HCT116 (cell line): ENCODE results near the gene RPUSD2. TPM values are rescaled to one million over a fixed set of nuclear protein-coding genes. Genes with fewer than 3 reads are reported as not detected.

ENCODE experiments used
- ATAC-seq: fragments of 200-7000 bp; cut with Tn5 transposase; 2 replicates; pipeline ENCODE4 v1.9.1; 2020; ENCODE audit warnings: mild to moderate bottlenecking, moderate library complexity
- BruUV-seq: library from RNA; stranded (reverse); fragments of 400-500 nt; replicated peaks from 2 replicates; lab custom pipeline; 2021; lab: Mats Ljungman, UMichigan
- CTCF ChIA-PET: fragments of 300-600 bp; sonication (Branson Sonifier 250); formaldehyde crosslinking; loops from one replicate; lab custom pipeline; 2021; ENCODE audit warnings: antibody characterized with exemption; lab: Charles Lee
- POLR2A ChIA-PET: fragments of 300-600, 350-600 bp; sonication (Branson Sonifier 250); formaldehyde crosslinking; loops from one replicate; lab custom pipeline; 2021; ENCODE audit warnings: antibody characterized with exemption; lab: Charles Lee
- RAD21 ChIA-PET, 2 experiments: fragments of 300-600 bp; sonication (Branson Sonifier 250); formaldehyde crosslinking; loops; one replicate each; lab custom pipeline; 2023; ENCODE audit warnings: low total read pairs in 2 of 2; ENCODE audit not compliant: uncharacterized antibody in 2 of 2, unreplicated experiment in 2 of 2, low non-redundant PET in 1 of 2; lab: Charles Lee
- DNase-seq: peaks from one replicate; pipeline ENCODE4 v3.0.0-alpha.2; 2010; ENCODE audit warnings: low read depth, low spot score
- H2AFZ ChIP-seq: fragments of 200-600 bp; shearing (Covaris generic), sonication (generic); 2 replicates; pipeline ENCODE4 v1.6.1; 2017; ENCODE audit warnings: low read depth, mixed run types, mixed read lengths, antibody characterized with exemption, low read length; ENCODE audit not compliant: poor library complexity, severe bottlenecking
- H3K27ac ChIP-seq: 2 replicates; pipeline ENCODE4 v1.5.1; 2012; ENCODE audit warnings: low read depth, low read length
- H3K27me3 ChIP-seq: fragments of 200-600 bp; sonication (generic); 2 replicates; pipeline ENCODE4 v1.6.1; 2016; ENCODE audit warnings: mixed run types, low read length, mixed read lengths; ENCODE audit not compliant: insufficient read depth
- H3K36me3 ChIP-seq, 2 experiments: fragments of 200-500 bp in 1 of 2; fragments of 200-600 bp in 1 of 2; sonication (Bioruptor generic) in 1 of 2; sonication (generic) in 1 of 2; 2 replicates each; pipeline versions ENCODE4 v1.5.1 to v1.6.1; 2014 to 2016; ENCODE audit warnings: low read length in 2 of 2, inconsistent platforms in 1 of 2, mixed read lengths in 1 of 2, mixed run types in 1 of 2; ENCODE audit not compliant: insufficient read depth in 2 of 2, control insufficient read depth in 1 of 2
- H3K4me1 ChIP-seq, 2 experiments: fragments of 200-600 bp in 1 of 2; sonication (generic) in 1 of 2; 2 replicates each; pipeline versions ENCODE4 v1.5.1 to v1.6.1; 2012 to 2017; ENCODE audit warnings: low read length in 2 of 2, inconsistent platforms in 1 of 2, mild to moderate bottlenecking in 1 of 2, mixed read lengths in 1 of 2, mixed run types in 1 of 2, moderate library complexity in 1 of 2; ENCODE audit not compliant: insufficient read depth in 2 of 2, control insufficient read depth in 1 of 2
- H3K4me2 ChIP-seq: fragments of 200-600 bp; sonication (generic); 2 replicates; pipeline ENCODE4 v1.6.1; 2017; ENCODE audit warnings: mixed run types, low read length, mixed read lengths
- H3K4me3 ChIP-seq, 2 experiments: fragments of 200-600 bp in 1 of 2; sonication (generic) in 1 of 2; replicated peaks in 1 of 2; 2 replicates each; pipeline ENCODE4 v1.5.1; 2011 to 2016; ENCODE audit warnings: low read length in 2 of 2, control low read depth in 1 of 2, low read depth in 1 of 2, mild to moderate bottlenecking in 1 of 2, mixed read lengths in 1 of 2, mixed run types in 1 of 2
- H3K79me2 ChIP-seq: fragments of 200-600 bp; sonication (generic); 2 replicates; pipeline ENCODE4 v1.6.1; 2017; ENCODE audit warnings: mild to moderate bottlenecking, mixed run types, low read length, moderate library complexity, mixed read lengths; ENCODE audit not compliant: insufficient read depth
- H3K9ac ChIP-seq: fragments of 200-600 bp; sonication (generic); 2 replicates; pipeline ENCODE4 v1.6.1; 2016; ENCODE audit warnings: low read length, mixed read lengths
- H3K9me2 ChIP-seq: fragments of 200-600 bp; sonication (generic), shearing (Covaris generic); 2 replicates; pipeline ENCODE4 v1.6.1; 2017; ENCODE audit warnings: mixed run types, mild to moderate bottlenecking, moderate library complexity; ENCODE audit not compliant: insufficient read depth
- H3K9me3 ChIP-seq, 2 experiments: fragments of 200-500 bp in 1 of 2; fragments of 200-600 bp in 1 of 2; sonication (Bioruptor generic) in 1 of 2; sonication (generic) in 1 of 2; 2 replicates each; pipeline ENCODE4 v1.6.1; 2014 to 2017; ENCODE audit warnings: low read length in 2 of 2, mixed read lengths in 2 of 2, inconsistent platforms in 1 of 2, low read depth in 1 of 2, mild to moderate bottlenecking in 1 of 2, mixed run types in 1 of 2, moderate library complexity in 1 of 2; ENCODE audit not compliant: control insufficient read depth in 1 of 2, insufficient read depth in 1 of 2
- H4K20me1 ChIP-seq: fragments of 200-600 bp; sonication (generic), shearing (Covaris generic); 2 replicates; pipeline ENCODE4 v1.6.1; 2017; ENCODE audit warnings: mixed run types, mild to moderate bottlenecking, moderate library complexity; ENCODE audit not compliant: insufficient read depth
- CBX3 ChIP-seq: IDR thresholded peaks from 2 replicates; pipeline ENCODE4 v1.6.1; 2012; ENCODE audit warnings: low read depth
- CEBPB ChIP-seq: IDR thresholded peaks from 2 replicates; pipeline ENCODE4 v1.6.1; 2012; ENCODE audit warnings: low read depth
- REST ChIP-seq: IDR thresholded peaks from 2 replicates; pipeline ENCODE4 v1.6.1; 2012; ENCODE audit warnings: low read depth
- intact Hi-C: fragments of 100-400 bp; cut with micrococcal nuclease; formaldehyde crosslinking; loops from 2 replicates; pipeline ENCODE4 v1.10.0; 2022
- total RNA-seq: library from RNA; stranded (reverse); gene quantifications from one replicate; pipeline ENCODE4 v1.2.1, GENCODE V29; 2021; ENCODE audit not compliant: unreplicated experiment
- TF ChIP-seq, protein P1 (sequence below): IDR thresholded peaks from 2 replicates; pipeline ENCODE4 v1.6.1; 2011; ENCODE audit warnings: mild to moderate bottlenecking, low read length, moderate library complexity; ENCODE audit not compliant: insufficient replicate concordance; ENCODE audit errors: extremely low read depth

RPUSD2 gene
- total RNA-seq, 1 experiment from 2014 or later, result 22.5 TPM

DNA sequence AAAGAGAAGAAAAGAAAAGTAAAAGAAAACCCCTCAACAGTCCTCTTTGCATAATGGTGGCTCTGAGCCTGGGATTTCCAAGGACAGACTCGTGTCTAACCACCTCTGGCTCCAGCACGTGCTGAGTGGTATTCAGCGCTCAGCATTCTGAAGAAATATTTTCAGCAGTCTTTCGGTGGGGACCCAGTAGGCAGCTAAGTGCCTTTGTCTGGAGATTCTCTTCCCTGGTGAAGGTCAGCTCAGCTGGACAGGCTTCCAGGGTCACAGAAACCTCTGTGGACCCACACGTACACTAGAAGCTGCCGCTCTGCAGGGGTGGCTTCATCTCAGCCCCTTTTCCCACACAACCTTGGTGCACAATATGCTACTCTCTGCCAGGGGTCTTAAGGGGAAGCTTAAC lies 40.3 kb upstream of the RPUSD2 start:
- Histone ChIP-seq H3K9me2 (no peaks in the 10 kb centered on the region), H3K79me2 (no peaks in the 10 kb centered on the region), H3K4me1 (no peaks in the 10 kb centered on the region), H3K9ac (no peak overlapping the region), H3K9me3 (no peaks in the 10 kb centered on the region), H3K4me3 (no peak overlapping the region), H3K36me3 (no peaks in the 10 kb centered on the region), H3K27me3 (no peaks in the 10 kb centered on the region), H2AFZ (no peak overlapping the region), H4K20me1 (no peaks in the 10 kb centered on the region), H3K4me2 (no peak overlapping the region), H3K27ac (no peak overlapping the region)
- RAD21 ChIA-PET, result no interaction called here
- no peak for ATAC-seq
- BruUV-seq, result no TSS peak
- CTCF ChIA-PET, result no interaction called here
- TF ChIP-seq, protein P1, sequence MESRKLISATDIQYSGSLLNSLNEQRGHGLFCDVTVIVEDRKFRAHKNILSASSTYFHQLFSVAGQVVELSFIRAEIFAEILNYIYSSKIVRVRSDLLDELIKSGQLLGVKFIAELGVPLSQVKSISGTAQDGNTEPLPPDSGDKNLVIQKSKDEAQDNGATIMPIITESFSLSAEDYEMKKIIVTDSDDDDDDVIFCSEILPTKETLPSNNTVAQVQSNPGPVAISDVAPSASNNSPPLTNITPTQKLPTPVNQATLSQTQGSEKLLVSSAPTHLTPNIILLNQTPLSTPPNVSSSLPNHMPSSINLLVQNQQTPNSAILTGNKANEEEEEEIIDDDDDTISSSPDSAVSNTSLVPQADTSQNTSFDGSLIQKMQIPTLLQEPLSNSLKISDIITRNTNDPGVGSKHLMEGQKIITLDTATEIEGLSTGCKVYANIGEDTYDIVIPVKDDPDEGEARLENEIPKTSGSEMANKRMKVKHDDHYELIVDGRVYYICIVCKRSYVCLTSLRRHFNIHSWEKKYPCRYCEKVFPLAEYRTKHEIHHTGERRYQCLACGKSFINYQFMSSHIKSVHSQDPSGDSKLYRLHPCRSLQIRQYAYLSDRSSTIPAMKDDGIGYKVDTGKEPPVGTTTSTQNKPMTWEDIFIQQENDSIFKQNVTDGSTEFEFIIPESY, result no peak
- no peak for TF ChIP-seq REST
- no peak for TF ChIP-seq CBX3
- TF ChIP-seq CEBPB, result no peak
- no peak for DNase-seq
- intact Hi-C loops, result no loop called here
- POLR2A ChIA-PET, result no interaction called here
